ENCODE results near the gene TTPAL.
"Not testable (repeated sequence)": the region's sequence is repeated elsewhere in the genome, so short reads cannot be mapped to it uniquely, and the experiment has no call there.

The TTPAL gene

DNA sequence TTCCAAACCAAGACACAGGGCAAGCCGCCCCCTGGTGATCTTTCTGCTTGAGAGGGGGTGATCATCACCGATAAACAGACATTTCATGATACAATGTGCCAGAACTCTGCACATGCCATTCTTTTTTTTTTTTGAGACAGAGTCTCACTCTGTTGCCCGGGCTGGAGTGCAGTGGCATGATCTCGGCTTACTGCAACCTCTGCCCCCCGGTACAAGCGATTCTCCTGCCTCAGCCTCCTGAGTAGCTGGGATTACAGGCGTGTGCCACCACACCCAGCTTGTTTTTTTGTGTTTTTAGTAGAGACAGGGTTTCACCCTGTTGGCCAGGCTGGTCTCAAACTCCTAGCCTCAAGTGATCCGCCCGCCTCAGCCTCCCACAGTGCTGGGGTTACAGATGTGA is 3.4 kb upstream of the TTPAL start:
- H3K36me3 ChIP-seq (ENCODE audit: insufficient read depth, low read length); H3K4me2 ChIP-seq (ENCODE audit: low read length); H3K4me3 ChIP-seq (ENCODE audit: low read length); H3K27me3 ChIP-seq (ENCODE audit: control insufficient read depth, insufficient read depth, low read length); H3K9ac ChIP-seq (ENCODE audit: low read depth, low read length); H3K9me3 ChIP-seq (replicated peaks; ENCODE audit: low read length): not testable (repeated sequence)
- H3K4me1 ChIP-seq (ENCODE audit: control insufficient read depth, insufficient read depth, low read length), result peaks cover 25% of the 10 kb centered on the region

GRCh38 chr20:44475372-44475693 is 341 bp upstream of the TTPAL start:
- peak overlapping the region; percentile 90 for H3K4me3 ChIP-seq (ENCODE audit: low read length)

GRCh38 chr20:44477151-44477550 is 1.5 kb downstream of the TTPAL start:
- Histone ChIP-seq H3K4me1 (ENCODE audit: control insufficient read depth, insufficient read depth, low read length) (peaks cover 14% of the 10 kb centered on the region), H3K27me3 (ENCODE audit: control insufficient read depth, insufficient read depth, low read length) (no peaks in the 10 kb centered on the region), H3K4me2 (ENCODE audit: low read length) (peak overlapping the region; percentile 93), H3K9me3 (replicated peaks; ENCODE audit: low read length) (no peaks in the 10 kb centered on the region), H3K36me3 (ENCODE audit: insufficient read depth, low read length) (peaks cover 22% of the 10 kb centered on the region), H3K9ac (ENCODE audit: low read depth, low read length) (peak overlapping the region; percentile 98), H3K4me3 (ENCODE audit: low read length) (peak overlapping the region; percentile 90)

More at GRCh38 chr20:44475372-44475693, 341 bp upstream of the TTPAL start:
- H3K4me1 ChIP-seq (ENCODE audit: control insufficient read depth, insufficient read depth, low read length), result peaks cover 14% of the 10 kb centered on the region
- peak overlapping the region; percentile 93 for H3K4me2 ChIP-seq (ENCODE audit: low read length)
- H3K36me3 ChIP-seq (ENCODE audit: insufficient read depth, low read length), result peaks cover 7% of the 10 kb centered on the region
- H3K27me3 ChIP-seq (ENCODE audit: control insufficient read depth, insufficient read depth, low read length), result no peaks in the 10 kb centered on the region
- no peaks in the 10 kb centered on the region for H3K9me3 ChIP-seq (replicated peaks; ENCODE audit: low read length)
- H3K9ac ChIP-seq (ENCODE audit: low read depth, low read length), result peak overlapping the region; percentile 98

DNA sequence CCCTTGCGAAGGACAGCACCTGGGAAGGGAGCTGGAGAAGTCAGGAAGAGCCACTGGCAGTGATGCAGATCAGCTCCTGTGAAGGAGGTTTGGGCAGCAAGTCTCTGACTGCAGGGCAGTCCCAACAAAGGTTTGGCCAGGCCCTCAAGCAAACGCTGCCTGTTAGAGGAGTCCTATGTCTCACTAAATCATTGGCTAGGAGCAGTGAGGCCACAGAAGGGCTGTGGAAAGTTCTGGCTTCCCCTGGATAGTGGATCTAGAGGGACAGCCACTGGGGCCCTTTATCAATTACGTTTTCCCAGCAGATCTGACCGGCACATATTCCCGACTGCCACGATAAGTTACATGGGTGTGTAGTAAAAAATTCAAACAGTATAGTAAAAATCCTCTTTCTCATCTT is 2.5 kb downstream of the TTPAL start:
- H3K36me3 ChIP-seq (ENCODE audit: insufficient read depth, low read length), result peaks cover 23% of the 10 kb centered on the region
- no peak overlapping the region for H3K4me3 ChIP-seq (ENCODE audit: low read length)
- no peaks in the 10 kb centered on the region for H3K9me3 ChIP-seq (replicated peaks; ENCODE audit: low read length)
- H3K4me2 ChIP-seq (ENCODE audit: low read length), result no peak overlapping the region
- no peaks in the 10 kb centered on the region for H3K27me3 ChIP-seq (ENCODE audit: control insufficient read depth, insufficient read depth, low read length)
- H3K9ac ChIP-seq (ENCODE audit: low read depth, low read length), result no peak overlapping the region
- peaks cover 14% of the 10 kb centered on the region for H3K4me1 ChIP-seq (ENCODE audit: control insufficient read depth, insufficient read depth, low read length)

- H3K9ac ChIP-seq (ENCODE audit: low read depth, low read length), result no peak overlapping the region
- peaks cover 36% of the 10 kb centered on the region for H3K36me3 ChIP-seq (ENCODE audit: insufficient read depth, low read length)
- H3K4me2 ChIP-seq (ENCODE audit: low read length), result no peak overlapping the region
- H3K4me3 ChIP-seq (ENCODE audit: low read length), result no peak overlapping the region
- H3K9me3 ChIP-seq (replicated peaks; ENCODE audit: low read length), result no peaks in the 10 kb centered on the region
- peaks cover 14% of the 10 kb centered on the region for H3K4me1 ChIP-seq (ENCODE audit: control insufficient read depth, insufficient read depth, low read length)
- H3K27me3 ChIP-seq (ENCODE audit: control insufficient read depth, insufficient read depth, low read length), result no peaks in the 10 kb centered on the region
Measured at GRCh38 chr20:44479643-44480042, 4.0 kb downstream of the TTPAL start.

DNA sequence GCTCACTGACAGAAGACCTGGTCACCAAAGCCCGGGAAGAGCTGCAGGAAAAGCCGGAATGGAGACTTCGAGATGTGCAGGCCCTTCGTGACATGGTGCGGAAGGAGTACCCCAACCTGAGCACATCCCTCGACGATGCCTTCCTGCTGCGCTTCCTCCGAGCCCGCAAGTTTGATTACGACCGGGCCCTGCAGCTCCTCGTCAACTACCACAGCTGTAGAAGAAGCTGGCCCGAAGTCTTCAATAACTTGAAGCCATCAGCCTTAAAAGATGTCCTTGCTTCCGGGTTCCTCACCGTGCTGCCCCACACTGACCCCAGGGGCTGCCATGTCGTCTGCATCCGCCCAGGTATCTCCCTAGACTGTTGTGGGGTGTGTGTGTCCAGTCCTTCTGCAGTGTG is 4.4 kb downstream of the TTPAL start:
- Histone ChIP-seq H3K36me3 (ENCODE audit: insufficient read depth, low read length) (peaks cover 39% of the 10 kb centered on the region), H3K4me3 (ENCODE audit: low read length) (no peak overlapping the region), H3K4me2 (ENCODE audit: low read length) (no peak overlapping the region), H3K4me1 (ENCODE audit: control insufficient read depth, insufficient read depth, low read length) (peaks cover 13% of the 10 kb centered on the region), H3K27me3 (ENCODE audit: control insufficient read depth, insufficient read depth, low read length) (no peaks in the 10 kb centered on the region), H3K9ac (ENCODE audit: low read depth, low read length) (no peak overlapping the region), H3K9me3 (replicated peaks; ENCODE audit: low read length) (no peaks in the 10 kb centered on the region)

GRCh38 chr20:44481719-44482416 is 6.2 kb downstream of the TTPAL start:
- H3K27me3 ChIP-seq (ENCODE audit: control insufficient read depth, insufficient read depth, low read length), result no peaks in the 10 kb centered on the region
- no peak overlapping the region for H3K4me2 ChIP-seq (ENCODE audit: low read length)
- peaks cover 54% of the 10 kb centered on the region for H3K36me3 ChIP-seq (ENCODE audit: insufficient read depth, low read length)
- peaks cover 2% of the 10 kb centered on the region for H3K4me1 ChIP-seq (ENCODE audit: control insufficient read depth, insufficient read depth, low read length)
- H3K4me3 ChIP-seq (ENCODE audit: low read length), result no peak overlapping the region
- no peaks in the 10 kb centered on the region for H3K9me3 ChIP-seq (replicated peaks; ENCODE audit: low read length)
- H3K9ac ChIP-seq (ENCODE audit: low read depth, low read length), result no peak overlapping the region

DNA sequence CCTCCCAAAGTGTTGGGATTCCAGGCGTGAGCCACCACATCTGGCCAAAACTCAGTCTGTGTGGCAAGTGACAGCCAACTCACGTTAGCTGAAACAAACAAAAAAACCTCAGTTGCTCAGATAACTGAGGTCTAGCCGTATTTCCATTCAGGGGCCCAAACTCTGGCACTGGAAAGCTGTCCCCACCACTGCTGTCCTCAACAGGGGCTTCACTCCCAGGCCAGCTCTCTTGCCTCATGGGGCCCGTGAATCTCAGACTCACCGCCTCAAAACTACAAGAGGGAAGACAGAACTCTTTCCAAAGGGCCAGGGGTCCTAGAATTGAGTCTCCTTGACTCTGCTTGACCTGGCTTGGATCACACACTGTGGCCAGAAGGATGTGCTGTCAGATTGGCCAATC is 7.4 kb downstream of the TTPAL start:
- peaks cover 60% of the 10 kb centered on the region for H3K36me3 ChIP-seq (ENCODE audit: insufficient read depth, low read length)
- H3K4me3 ChIP-seq (ENCODE audit: low read length), result no peak overlapping the region
- H3K9ac ChIP-seq (ENCODE audit: low read depth, low read length), result no peak overlapping the region
- H3K9me3 ChIP-seq (replicated peaks; ENCODE audit: low read length), result no peaks in the 10 kb centered on the region
- H3K4me1 ChIP-seq (ENCODE audit: control insufficient read depth, insufficient read depth, low read length), result no peaks in the 10 kb centered on the region
- no peak overlapping the region for H3K4me2 ChIP-seq (ENCODE audit: low read length)
- no peaks in the 10 kb centered on the region for H3K27me3 ChIP-seq (ENCODE audit: control insufficient read depth, insufficient read depth, low read length)

DNA sequence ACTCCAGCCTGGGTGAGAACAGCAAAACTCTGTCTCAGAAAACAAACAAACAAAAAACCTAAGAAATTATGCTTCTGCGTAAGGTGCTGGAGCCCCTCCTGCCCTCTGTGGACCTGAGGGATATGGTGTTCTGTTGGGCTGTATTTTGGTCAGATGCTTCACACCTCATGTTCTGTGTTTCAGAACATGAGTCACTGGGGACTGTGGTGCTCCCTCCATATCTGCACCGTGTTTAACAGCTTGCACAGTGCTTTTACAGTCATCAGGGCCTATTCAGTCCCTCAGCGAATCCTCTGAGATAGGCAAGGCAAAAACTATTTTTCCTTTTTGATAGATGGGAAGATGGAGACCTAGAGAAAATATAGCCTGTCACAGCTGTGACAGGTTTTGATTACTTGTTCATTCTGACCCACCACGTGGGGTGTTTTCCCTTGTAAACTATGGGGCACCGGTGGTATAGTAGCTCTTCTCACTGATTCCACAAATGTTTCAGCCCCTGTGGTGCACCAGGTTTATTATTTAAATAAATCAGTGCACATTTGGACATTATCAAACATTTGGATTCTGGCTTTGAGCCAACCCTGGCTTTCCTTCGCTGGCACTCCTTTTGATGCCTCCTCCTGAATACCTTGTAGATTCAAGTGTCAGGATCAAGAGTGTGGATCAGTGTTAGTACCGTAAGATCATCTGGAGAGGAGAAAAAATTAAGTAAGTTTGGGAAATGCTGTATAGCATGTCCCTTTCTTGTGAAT is 9.6 kb downstream of the TTPAL start:
- H3K4me3 ChIP-seq (ENCODE audit: low read length), result no peak overlapping the region
- no peaks in the 10 kb centered on the region for H3K4me1 ChIP-seq (ENCODE audit: control insufficient read depth, insufficient read depth, low read length)
- no peaks in the 10 kb centered on the region for H3K9me3 ChIP-seq (replicated peaks; ENCODE audit: low read length)
- H3K27me3 ChIP-seq (ENCODE audit: control insufficient read depth, insufficient read depth, low read length), result no peaks in the 10 kb centered on the region
- peaks cover 74% of the 10 kb centered on the region for H3K36me3 ChIP-seq (ENCODE audit: insufficient read depth, low read length)
- no peak overlapping the region for H3K9ac ChIP-seq (ENCODE audit: low read depth, low read length)
- H3K4me2 ChIP-seq (ENCODE audit: low read length), result no peak overlapping the region

- H3K9me3 ChIP-seq (replicated peaks; ENCODE audit: low read length), result no peaks in the 10 kb centered on the region
- H3K27me3 ChIP-seq (ENCODE audit: control insufficient read depth, insufficient read depth, low read length), result no peaks in the 10 kb centered on the region
- no peak overlapping the region for H3K4me2 ChIP-seq (ENCODE audit: low read length)
- H3K4me1 ChIP-seq (ENCODE audit: control insufficient read depth, insufficient read depth, low read length), result peaks cover 3% of the 10 kb centered on the region
- H3K4me3 ChIP-seq (ENCODE audit: low read length), result no peak overlapping the region
- H3K36me3 ChIP-seq (ENCODE audit: insufficient read depth, low read length), result peaks cover 73% of the 10 kb centered on the region
- H3K9ac ChIP-seq (ENCODE audit: low read depth, low read length), result no peak overlapping the region
Measured at GRCh38 chr20:44485830-44486198, 10.1 kb downstream of the TTPAL start.

DNA sequence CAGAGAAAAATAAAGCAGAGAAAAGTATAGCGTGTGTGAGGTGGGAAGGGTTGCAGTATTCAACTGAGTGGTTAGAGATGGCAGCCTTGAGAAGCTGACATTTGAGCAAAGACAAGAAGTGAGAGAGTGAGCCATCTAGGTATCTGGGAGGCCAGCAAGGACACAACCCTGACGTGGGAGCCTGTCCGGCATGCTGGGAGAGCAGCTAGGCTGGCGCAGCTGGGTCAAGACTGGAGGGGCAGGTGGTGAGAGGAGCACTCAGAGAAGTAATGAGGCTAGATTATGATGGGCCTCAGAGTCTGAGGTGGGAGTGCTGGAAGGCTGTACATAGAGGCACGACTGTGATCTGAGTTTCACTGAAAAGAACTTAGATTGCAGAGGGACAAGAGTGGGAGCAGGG is 12.9 kb downstream of the TTPAL start:
- no peaks in the 10 kb centered on the region for H3K9me3 ChIP-seq (replicated peaks; ENCODE audit: low read length)
- no peak overlapping the region for H3K4me3 ChIP-seq (ENCODE audit: low read length)
- no peak overlapping the region for H3K9ac ChIP-seq (ENCODE audit: low read depth, low read length)
- H3K36me3 ChIP-seq (ENCODE audit: insufficient read depth, low read length), result peaks cover 72% of the 10 kb centered on the region
- H3K4me1 ChIP-seq (ENCODE audit: control insufficient read depth, insufficient read depth, low read length), result peaks cover 27% of the 10 kb centered on the region
- H3K27me3 ChIP-seq (ENCODE audit: control insufficient read depth, insufficient read depth, low read length), result no peaks in the 10 kb centered on the region
- H3K4me2 ChIP-seq (ENCODE audit: low read length), result no peak overlapping the region

DNA sequence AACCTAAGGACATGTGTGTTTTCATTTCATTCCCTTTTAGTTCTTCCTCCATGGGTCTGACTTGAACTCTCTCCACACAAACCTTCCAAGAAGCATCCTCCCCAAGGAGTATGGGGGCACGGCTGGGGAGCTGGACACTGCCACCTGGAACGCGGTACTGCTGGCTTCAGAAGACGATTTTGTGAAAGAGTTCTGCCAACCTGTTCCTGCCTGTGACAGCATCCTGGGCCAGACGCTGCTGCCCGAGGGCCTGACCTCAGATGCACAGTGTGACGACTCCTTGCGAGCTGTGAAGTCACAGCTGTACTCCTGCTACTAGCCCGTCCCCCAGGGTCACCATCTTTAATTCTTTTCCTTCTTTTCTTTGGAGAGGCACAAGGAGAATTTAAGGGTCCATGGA is 13.5 kb downstream of the TTPAL start:
- Histone ChIP-seq H3K4me3 (ENCODE audit: low read length) (no peak overlapping the region), H3K4me2 (ENCODE audit: low read length) (no peak overlapping the region), H3K36me3 (ENCODE audit: insufficient read depth, low read length) (peaks cover 67% of the 10 kb centered on the region), H3K9ac (ENCODE audit: low read depth, low read length) (no peak overlapping the region), H3K9me3 (replicated peaks; ENCODE audit: low read length) (no peaks in the 10 kb centered on the region), H3K4me1 (ENCODE audit: control insufficient read depth, insufficient read depth, low read length) (peaks cover 34% of the 10 kb centered on the region), H3K27me3 (ENCODE audit: control insufficient read depth, insufficient read depth, low read length) (no peaks in the 10 kb centered on the region)

All from skeletal muscle satellite cell (primary cell).